Neural progenitor cell (in vitro differentiated cells): ENCODE data around the gene TRIM50.
A peak's percentile ranks its signal among the peaks of the same experiment; 100 is the strongest.
"Not testable (repeated sequence)": the region's sequence is repeated elsewhere in the genome, so short reads cannot be mapped to it uniquely, and the experiment has no call there.

Source experiments
- CTCF ChIP-seq: fragments of 200-600 bp; sonication (generic); IDR thresholded peaks from 2 replicates; pipeline ENCODE4 v1.5.1; 2017; ENCODE audit warnings: antibody characterized with exemption, mild to moderate bottlenecking
- EZH2phosphoT487 ChIP-seq: fragments of 200-600 bp; sonication (generic); IDR thresholded peaks from 2 replicates; pipeline ENCODE4 v1.6.1; 2017; ENCODE audit warnings: antibody characterized with exemption

DNA sequence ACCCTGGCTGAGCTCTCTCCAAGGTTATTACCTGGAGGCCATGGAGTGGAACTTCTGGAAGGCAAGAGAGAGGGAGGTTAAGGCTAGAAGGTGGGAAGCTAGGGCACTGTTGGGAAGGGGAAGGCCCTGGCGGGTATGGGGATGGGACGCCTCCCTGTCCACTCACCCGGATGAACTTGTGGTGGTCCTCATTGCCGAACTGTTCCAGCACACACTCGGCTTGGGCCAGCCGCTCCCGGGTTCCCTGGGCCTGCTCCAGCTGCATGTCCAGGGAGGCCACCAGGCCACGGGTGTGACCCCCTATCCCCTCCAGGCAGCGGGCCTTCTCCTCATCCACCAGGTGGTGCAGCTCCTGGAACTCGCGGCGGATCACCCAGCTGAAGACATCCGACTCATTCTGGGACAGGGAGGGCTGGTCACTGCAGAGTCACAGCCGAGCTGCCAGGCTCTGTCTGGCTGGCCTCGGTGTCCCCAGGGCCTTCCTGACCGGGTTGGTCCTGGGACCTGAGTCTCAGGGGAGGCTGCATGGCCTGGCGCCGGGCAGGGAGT, 9.2 kb downstream of the TRIM50 start:
- peak; percentile 11 for TF ChIP-seq CTCF
- not testable (repeated sequence) for TF ChIP-seq EZH2phosphoT487
